DMS53 (cell line): ENCODE data around the gene LATS1.
A peak's percentile ranks its signal among the peaks of the same experiment; 100 is the strongest.
"Not testable (repeated sequence)": the region's sequence is repeated elsewhere in the genome, so short reads cannot be mapped to it uniquely, and the experiment has no call there.

Source experiments
- DNase-seq: peaks from one replicate; lab custom pipeline; 2025; lab: John Stamatoyannopoulos, UW

Gene LATS1

DNA sequence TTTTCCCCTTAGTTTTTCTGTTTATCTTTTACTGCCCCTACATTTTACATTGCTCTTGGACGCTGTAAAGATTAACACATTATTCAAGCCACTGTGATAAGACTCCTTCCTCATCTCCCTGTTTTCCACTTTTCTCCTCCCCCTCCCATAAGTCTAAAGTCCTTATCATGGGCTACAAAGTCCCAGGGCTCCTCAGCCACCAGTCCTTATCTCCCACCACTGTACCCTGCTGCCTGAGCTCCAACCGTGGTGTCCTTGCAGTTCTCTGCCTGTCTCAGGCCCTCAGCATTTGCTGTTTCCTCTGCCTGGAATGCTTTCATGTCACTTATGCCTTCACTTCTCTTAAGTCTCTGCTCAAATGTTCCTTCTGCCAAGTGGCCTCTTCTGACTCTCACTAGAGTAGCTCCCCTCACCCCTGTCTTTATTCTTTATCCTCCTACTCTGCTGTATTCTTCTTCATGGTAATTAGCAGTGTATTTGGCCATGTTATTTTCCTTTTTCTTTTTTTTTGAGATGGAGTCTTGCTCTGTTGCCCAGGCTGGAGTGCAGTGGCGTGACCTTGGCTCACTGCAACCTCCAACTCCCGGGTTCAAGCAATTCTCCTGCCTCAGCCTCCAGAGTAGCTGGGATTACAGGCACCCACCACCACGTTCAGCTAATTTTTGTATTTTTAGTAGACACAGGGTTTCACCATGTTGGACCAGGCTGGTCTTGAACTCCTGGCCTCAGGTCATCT is 10.8 kb upstream of the LATS1 start:
- DNase-seq, result no peak

DNA sequence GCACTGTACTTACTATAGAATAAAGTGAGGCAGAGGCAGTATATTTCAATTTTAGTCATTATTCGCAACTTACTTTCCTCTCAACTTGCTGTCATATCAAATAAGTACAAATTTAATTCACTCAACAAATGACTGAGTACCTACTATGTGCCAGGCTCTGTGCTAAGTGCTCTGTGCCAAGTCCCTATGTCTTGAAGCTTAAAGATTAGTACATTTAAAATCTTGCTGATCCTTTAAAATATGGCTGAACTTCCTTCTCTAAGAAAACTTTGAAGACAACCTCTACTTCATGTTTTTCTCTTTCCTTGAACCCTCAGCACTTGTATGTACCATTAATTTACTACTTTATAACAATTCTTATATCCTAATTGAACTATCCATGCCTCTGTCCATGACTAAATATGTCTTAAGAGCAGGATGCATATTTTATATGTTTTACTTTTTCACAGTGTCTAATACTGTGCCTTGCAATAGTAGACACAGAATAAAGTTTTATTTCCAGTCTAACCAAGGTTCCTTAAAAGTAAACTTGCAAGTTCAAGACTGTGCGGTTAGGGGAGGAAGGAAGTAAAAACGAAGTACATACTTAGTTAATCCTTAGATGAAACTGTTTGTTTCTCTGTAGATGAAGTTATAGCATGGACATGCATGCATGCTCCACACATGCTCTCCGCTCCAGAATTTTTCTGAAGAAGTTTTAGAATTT is 10.0 kb upstream of the LATS1 start:
- DNase-seq, result no peak

DNA sequence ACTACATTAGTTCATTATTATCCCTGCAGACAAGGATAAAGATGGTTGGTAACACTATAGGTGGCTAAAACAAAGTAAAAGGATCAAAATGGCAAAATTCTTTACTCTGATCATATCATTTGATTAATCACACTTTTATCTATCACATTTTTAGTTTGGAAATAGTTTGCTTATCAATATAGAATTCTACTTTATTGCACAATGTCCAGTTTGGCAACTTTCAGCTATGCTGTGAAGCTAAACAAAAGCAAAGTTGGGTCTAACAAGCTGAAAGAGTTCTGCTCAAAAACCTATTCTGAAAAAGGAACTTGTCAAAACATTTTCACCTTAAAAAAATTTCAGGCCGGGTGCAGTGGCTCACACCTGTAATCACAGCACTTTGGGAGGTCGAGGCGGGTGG is 7.9 kb upstream of the LATS1 start:
- no peak for DNase-seq

DNA sequence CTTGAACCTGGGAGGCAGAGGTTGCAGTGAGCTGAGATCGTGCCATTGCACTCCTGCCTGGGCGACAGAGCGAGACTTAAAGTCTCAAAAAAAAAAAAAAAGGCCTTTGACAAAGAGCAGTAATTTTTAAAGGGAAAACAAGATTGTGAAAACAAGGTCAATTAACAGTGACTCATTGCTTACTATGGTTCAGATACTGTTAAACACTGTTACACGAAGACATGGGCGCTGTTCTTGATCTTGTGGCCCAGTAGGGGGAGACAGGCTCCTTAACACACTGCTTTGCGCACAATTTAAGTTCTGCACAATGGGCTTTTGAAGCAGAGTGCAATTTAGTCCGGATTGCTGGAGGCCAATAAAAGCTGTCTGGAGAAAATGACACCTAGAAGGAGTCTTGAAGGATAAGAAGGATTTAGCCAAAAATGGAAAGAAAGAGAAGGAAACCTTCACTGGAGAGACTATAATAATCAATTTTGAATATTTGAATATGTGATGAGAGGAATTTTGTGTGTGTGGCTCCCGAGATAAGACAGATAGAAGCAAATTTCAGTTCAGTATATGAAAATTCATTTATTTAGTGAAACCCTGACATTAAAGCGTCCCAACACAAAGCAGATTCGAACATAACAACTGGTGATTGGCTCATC is 6.0 kb upstream of the LATS1 start:
- DNase-seq, result peak; percentile 73

DNA sequence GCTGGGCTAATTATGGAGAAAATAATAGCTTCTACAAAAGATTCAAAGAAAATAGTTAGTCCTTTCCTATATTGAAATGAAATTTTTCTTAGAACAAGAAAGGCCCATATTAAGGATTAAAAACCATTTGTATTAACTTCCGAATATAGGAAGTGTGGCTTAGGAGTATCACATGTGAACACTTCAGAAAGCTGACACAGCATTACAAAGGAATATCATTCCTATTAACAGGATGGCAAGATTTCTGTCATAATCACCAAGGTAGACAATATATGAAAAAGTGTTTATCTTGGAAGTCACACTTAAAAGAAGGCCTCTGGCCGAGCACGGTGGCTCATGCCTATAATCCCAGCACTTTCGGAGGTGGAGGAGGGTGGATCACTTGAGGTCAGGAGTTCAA is 5.4 kb upstream of the LATS1 start:
- no peak for DNase-seq

DNA sequence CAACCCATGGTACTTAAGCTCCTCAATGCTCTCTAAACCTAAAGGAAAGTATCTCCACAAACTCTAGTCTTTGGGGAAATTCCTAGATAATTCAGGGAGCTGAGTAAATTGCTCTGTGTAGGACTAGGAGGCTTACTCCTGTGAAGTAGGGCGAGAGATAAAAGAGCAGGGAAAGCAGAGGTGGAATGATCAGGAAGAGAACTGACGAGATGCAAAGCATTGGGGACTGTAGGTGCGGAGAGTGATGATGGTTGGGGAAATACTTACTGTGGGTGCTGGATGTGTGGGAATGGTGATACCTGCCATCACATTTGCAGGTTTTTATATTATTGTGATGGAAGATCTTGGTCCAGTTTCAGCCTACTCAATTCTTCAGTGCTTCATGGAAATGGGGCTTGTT is 1.6 kb upstream of the LATS1 start:
- DNase-seq, result no peak

DNA sequence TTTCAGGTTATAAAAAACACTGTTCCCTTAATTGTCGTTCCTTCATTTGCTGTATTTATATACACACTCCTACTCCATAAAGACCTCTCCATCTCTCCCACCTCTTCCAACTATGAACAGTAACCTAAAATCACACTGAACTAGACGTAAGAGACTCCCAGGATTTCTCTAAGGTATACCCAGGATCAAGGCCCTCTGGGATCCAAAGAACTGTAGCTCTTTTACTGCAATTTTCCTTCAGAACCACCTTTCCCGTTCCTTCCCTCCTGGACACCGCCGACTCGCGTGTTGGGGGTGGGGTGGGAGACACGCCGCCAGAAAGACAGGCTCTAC is 680 bp downstream of the LATS1 start:
- no peak for DNase-seq

DNA sequence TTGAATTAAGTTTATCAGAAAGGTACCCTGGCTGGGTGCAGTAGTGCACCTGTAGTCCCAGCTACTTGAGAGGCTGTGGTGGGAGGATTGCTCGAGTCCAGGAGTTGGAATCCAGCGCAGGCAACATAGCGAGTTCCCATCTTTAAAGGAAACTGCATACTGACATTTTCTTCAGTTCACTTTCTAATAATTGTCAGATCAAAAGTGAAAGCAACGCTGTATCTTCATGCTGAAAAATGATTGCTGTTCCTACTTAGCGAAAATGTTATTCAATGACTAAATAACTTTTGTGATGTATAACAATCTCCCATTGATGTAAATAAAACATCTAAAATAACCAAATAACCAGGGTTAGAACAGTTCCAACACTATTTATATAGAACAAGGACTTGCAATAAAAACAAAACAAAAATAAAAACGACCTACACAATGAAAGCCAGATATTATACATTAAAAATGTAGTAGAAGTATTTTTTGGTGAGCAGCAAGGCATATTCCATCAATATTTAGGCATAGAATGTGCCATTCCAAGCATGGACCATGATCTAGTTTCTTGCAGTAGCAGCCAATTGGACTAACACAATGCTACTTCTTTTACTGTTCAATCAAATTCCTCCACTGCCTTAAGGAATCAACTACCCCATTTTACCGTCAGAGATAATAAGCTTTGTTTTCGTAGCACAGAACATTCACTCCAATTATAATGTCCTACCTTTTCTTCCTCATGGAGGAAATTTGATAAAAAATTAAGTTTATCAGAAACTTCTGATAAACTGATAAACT is 1.5 kb downstream of the LATS1 start:
- DNase-seq, result no peak

DNA sequence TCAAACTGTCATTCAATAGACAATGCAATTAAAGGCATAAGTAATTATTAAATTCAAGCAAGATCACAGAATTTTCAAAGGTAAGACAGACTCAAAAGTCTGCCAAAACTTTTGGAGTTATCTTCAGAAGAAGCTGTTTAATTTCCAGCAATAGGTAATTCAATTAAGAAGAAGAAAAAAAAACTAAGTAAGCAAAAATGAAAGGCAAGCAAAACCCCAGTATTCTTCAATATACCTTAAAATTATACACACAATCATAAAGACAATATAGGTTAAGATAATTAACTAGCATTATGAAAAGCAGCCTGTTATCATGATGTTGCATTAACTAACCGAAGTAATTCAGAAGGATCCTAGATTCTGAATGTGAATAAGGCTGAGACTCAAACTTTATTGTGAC is 3.5 kb downstream of the LATS1 start:
- DNase-seq, result no peak

DNA sequence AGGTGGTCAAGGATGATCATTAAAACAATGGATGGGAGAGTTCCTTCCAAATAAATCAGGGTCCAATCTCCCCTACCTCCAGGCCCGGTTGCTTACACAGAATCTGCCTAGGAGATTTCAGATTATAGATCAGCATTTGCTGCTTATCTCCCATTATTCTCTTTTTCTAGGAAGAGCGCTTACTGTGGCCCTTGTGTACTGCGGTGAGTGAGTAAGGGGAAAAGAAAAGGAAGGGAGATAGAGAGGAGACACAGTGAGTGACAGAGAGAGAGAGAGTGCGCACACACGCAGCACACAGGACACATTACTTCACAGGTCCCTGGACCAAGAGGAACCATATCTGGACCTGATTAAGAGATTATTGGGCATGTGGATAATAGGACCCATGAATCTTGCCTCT is 6.2 kb downstream of the LATS1 start:
- no peak for DNase-seq

DNA sequence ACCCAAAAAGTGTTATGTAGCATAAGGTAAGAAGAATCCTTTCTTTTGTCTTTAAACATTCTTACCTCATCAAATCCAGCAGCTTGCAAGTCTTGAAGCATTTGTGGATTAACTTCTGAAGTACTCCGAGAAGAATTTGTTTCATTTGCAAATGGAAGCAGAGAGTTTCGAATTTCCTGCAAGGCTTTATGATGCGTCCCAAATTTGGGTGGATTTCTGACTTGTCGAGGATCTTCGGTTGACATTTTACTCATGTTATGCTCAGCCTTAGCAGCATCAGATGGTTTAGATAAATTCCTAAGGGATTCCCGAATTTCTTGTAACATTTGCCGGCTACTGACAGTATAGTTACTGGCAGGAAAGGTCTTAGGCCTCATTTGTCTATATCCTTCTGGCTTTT is 16.2 kb downstream of the LATS1 start:
- DNase-seq, result no peak

DNA sequence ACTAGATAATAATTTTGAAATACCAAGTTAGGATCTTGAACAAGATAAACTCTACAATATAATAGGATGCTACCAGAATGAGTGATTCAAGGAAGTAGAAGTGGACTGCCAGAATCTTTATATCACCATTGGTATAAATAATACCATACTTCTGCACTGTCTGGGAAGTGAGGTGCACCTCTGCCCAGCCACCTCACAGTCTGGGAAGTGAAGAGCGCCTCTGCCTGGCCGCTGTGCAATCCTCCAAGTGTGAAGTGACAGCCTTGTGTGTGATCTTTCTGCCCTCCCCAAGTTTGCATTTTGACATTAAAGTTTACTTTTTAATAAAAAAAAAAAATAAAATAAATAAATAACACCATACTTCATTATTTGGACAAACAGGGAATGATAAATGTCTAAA is 18.8 kb downstream of the LATS1 start:
- DNase-seq, result no peak

DNA sequence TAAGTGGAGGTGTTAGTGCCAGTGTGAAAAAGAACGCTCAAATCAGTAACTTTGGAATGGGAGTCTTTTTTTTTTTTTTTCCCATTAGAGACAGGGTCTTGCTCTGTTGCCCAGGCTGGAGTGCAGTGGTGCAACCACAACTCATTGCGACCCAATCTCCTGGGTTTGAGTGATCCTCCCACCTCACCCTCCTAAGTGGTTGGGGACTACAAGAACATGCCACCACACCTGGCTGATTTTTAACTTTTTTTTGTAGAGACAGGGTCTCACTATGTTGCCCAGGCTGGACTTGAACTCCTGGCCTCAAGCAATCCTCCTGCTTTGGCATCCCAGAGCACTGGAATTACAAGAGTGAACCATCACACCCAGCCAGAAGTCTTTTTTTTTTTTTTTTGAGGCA is 19.7 kb downstream of the LATS1 start:
- DNase-seq, result no peak

DNA sequence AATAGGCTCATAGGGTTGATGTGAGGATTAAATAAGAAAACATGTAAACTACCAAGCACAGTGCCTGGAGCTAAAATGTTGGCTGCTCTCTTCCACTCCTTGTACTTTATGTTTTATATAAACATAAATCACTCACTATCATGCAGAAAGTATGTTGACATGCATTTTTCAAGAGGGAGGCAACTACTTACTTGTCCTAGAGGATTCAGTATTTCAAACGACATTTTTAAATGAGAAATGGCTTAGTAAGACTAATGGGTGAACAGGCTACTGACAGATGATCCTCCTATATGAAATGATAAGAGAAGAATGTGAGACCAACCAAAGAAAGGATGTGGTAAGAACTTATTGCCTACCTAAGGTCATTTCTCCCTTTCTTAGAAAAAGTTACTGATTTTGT is 21.0 kb downstream of the LATS1 start:
- no peak for DNase-seq

DNA sequence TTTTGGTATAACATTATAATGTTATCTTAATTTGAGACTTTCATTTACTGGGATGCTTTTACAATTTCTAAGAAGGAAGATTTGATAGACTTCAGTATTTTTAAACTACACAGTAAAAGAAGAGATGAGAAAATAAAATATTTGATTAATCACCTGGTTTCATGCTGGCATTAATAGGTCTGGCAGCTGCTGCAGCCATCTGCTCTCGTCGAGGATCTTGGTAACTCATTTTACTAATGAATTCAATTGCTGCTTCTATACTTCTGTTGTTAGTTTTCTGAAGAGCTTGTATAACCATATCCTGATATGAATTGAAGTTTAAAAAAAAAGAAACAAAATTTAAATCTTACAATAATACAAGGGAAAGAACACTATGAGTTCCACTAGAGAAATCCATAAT is 23.0 kb downstream of the LATS1 start:
- DNase-seq, result no peak

DNA sequence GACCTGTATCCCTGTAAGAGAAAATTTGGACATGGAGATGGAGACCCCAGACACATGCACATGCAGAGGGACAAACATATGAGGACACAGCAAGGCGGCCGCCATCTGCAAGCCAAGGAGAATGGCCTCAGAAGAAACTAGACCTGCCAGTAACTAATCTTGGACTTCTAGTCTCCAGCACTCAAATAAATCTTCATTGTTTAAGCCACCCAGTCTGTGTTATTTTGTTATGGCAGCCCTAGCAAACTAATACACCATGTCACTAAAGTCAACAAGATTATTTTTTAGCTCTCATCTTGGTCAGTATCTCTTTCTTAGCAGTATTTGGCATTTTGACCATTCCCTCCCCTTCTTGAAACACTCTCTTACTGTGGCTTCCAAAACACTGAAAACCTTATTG is 26.7 kb downstream of the LATS1 start:
- DNase-seq, result no peak

DNA sequence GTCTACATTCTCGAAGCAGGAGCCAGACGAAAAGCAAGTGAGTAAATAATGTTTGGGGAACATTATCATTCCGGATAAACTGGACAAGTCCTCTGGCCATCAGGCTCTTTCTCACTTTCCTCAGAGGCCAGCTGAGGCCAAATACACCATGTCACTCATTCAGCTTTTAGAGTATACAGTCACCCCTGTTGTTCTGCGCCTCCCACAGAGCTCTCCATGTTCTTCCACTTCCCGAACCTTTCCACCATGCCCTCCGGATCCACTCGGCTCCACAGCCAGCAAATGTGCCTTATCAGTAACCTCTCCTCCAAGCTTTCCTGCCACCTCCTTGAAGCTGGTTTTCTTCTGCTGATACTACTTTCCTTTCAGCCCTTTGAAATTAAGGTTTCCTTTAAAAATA is 31.7 kb downstream of the LATS1 start:
- no peak for DNase-seq

DNA sequence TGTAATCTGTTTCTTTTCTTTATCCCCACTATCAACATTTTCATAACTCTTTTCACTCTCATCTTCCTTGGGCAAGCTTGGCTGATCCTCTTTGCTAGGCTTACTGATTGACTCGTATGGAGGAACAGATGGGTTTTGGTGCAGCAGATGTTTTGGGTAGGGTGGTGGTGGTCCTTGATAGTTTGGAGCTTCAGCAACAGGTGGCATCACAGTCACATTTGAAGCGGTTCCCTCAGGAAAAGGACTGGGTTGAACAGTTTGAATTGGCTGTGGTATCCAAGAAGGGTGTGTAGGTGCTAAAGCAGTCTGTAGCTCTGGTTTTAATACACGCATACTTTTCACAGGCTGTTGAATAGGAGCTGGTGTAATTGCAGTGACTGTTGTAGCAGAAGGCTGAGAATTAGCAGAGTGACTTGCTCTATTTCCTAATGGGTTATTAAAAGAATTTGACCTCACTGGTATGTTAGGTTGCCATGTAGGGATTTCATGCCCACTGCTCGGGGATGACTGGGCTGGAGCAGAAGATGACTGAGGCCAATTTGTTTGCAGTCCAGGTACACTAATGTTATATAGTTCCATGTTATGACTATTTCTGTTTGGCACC is 34.5 kb downstream of the LATS1 start:
- DNase-seq, result no peak

DNA sequence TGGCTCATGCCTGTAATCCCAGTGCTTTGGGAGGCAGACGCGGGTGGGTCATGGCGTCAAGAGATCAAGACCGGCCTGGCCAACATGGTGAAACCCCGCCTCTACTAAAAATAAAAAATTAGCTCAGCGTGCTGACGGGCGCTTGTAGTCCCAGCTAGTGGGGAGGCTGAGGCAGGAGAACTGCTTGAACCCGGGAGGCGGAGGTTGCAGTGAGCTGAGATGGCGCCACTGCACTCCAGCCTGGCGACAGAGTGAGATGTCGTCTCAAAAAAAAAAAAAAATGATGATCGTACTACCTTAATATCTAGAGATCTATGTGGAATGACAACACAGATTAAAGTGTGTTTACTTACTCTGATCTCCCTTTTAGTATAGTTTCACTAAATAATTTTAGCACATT is 36.1 kb downstream of the LATS1 start:
- DNase-seq, result not testable (repeated sequence)

DNA sequence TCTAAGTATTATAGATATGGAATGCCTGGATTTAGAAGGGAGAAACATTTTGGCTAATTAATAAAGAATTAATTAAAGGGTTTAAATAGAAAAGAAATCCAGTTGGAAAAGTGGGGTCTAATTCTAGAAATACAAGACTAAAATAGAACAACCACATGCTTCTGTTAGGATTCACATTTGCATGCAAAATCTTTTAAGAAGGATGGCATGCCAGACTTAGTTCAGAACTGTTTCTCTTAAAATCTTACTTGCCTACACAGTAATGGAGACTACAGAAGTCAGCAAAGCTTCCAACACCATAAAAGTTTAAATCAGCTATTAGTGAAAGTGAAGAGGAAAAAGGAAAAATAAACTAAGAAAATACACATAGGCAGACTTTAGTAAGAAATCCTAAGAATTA is 36.7 kb downstream of the LATS1 start:
- DNase-seq, result no peak

DNA sequence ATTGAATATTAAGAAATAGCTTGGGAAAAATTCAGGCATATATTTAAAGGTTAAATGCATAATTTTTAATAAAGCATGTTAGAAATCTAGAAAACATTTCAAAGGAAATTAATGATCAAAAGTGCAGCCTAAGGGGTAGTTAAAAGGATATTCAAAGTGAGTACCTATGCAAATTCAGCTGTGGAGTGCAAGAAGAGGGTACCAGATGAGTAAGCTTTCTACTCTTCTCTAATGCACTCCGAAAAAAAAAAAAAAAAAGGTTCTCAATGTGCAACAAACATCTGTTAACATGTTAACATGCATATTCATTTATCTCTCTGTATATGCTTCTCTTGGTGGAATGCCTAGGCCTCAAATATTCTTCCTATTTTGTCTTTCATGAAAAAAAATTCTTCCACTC is 37.4 kb downstream of the LATS1 start:
- DNase-seq, result no peak

DNA sequence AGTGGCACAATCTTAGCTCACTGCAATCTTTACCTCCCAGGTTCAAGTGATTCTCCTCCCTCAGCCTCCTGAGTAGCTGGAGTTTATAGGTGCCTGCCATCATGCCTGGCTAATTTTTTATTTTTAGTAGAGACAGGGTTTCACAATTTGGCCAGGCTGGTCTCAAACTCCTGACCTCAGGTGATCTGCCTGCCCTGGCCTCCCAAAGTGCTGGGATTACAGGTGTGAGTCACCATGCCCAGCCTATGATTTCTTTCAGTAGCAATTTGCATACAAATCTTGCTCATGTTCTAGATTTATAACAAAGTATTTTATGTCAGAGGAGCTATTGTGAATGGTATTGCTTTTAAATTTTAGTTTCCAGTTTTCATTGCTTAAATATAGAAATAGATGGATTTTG is 45.6 kb downstream of the LATS1 start:
- DNase-seq, result not testable (repeated sequence)
